AG09319 (cell line): ENCODE results near the gene UCHL1.

ENCODE experiments used
- DNase-seq: peaks from one replicate; pipeline ENCODE4 v3.0.0-alpha.2; 2010; ENCODE audit warnings: low read depth; ENCODE audit errors: extremely low read depth
- TF ChIP-seq, protein P1 (sequence below): IDR thresholded peaks from 2 replicates; pipeline ENCODE4 v1.5.1; 2011; ENCODE audit warnings: low read depth, mild to moderate bottlenecking, inconsistent platforms, low read length, moderate library complexity

UCHL1 gene

DNA sequence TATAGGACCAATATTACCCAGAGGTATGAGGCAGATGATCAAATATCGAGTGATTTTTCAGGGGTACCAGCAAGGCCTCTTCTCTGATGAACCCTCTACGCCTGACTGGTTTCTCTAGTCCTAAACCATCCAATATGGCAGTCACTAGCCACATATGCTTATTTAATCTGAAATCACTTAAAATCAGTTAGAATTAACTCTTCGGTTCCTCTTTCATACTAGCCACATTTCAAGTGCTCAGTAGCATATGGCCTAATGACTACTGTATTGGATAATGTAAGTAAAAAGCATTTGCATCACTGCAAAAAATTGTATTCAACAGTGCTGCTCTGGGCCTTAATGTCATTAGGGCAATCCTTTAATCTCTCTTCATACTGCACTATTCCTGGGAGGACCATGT lies 38.0 kb upstream of the UCHL1 start:
- no peak for DNase-seq
- TF ChIP-seq, protein P1, sequence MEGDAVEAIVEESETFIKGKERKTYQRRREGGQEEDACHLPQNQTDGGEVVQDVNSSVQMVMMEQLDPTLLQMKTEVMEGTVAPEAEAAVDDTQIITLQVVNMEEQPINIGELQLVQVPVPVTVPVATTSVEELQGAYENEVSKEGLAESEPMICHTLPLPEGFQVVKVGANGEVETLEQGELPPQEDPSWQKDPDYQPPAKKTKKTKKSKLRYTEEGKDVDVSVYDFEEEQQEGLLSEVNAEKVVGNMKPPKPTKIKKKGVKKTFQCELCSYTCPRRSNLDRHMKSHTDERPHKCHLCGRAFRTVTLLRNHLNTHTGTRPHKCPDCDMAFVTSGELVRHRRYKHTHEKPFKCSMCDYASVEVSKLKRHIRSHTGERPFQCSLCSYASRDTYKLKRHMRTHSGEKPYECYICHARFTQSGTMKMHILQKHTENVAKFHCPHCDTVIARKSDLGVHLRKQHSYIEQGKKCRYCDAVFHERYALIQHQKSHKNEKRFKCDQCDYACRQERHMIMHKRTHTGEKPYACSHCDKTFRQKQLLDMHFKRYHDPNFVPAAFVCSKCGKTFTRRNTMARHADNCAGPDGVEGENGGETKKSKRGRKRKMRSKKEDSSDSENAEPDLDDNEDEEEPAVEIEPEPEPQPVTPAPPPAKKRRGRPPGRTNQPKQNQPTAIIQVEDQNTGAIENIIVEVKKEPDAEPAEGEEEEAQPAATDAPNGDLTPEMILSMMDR: no peak

DNA sequence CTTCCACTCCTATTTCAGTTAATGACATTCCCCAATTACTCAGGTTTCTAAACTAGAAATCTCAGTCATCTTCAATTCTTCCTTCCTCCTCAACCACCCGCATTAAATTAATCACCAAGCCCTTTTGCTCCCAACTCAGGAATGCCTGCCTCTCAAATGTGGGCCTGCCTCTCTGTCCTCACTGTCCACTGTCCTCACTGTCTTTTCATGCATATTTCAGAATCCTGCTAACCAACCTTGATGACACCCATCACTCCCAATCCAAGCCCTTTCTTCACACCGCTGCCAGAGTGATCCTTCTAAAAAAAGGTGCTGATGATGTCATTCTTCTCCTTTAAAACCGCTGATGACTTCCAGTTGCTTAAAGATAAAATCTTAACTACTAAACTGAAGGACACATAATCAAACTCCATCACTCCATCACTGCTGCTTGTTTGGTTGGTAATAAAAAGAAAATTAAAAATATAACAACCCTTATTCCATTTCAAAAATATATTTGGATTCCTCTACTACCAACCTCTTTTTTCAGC lies 37.2 kb upstream of the UCHL1 start:
- no peak for DNase-seq
- TF ChIP-seq, protein P1: no peak

DNA sequence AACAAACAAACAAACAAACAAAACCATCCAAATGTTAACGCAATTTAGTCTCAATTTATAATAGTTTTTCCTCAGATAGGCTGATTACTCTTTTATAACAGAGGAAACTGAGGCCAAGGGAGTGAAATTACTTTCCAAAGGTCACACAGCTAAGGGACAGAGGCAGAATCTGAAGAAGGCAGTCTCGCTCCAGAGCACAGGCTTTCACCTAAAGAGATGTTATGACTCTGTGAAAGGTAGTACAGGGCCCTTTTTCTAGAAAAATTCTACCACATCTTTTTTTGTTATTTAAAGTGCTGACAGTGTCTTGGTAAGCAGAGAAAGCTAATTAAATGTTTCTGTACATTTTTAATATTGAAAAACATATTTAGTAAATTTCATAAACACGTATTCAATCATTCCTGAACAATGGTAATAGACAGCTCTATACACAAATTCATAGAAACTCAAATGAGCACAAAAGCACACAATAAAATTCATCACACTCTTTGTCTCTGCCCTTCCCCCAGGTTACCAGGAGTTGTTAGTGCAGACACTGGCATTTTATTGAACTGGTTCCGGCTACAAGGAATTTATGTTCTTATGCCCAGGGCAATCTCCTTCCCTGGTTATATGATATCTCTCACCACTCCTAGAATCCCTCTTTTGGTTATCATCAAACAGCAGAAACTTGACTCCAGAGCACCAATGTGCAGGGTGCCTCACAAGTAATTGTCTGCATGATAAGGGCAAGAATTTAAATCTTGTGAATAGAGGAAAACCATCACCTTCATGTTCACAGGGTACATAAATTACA lies 34.7 kb upstream of the UCHL1 start:
- TF ChIP-seq, protein P1: no peak

GRCh38 chr4:41227902-41228301 lies 28.8 kb upstream of the UCHL1 start:
- TF ChIP-seq, protein P1: no peak
- DNase-seq: no peak

More for the DNA sequence above, 34.7 kb upstream of the UCHL1 start:
- no peak for DNase-seq

DNA sequence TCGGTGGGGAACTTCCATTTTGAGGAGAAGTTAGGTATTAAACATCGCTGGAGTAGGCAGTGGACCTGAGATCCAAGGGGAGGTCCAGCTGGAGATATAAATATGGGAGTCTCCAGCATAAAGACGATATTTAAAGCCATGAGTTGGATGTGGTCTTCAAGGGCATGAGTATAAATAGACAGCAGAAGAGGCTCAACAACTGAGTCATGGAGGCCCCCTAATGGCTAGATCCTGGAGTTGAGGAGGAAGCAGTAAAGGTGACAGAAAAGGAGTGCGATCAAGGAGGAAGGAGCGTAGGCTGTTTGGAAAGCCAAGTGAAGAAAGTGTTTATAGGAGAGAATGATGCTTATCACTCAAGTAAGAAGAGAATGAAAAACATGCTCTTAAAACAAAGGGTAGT lies 24.3 kb upstream of the UCHL1 start:
- TF ChIP-seq, protein P1: no peak
- DNase-seq: no peak

DNA sequence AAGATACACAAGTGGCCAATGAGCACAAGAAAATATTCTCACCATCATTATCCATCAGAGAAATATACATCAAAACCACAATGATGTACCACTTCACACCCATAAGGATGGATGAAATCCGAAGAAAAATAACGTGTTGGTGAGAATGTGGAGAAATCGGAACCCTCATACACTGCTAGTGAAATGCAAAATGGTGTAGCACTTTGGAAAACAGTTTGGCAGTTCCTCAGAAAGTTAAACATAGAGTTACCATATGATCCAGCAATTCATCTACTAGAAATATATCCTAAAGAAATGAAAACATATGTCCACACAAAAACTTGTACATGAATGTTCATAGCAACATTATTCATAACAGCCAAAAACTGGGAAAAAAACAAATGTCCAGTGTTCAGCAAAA lies 23.9 kb upstream of the UCHL1 start:
- TF ChIP-seq, protein P1: no peak

GRCh38 chr4:41236032-41236431 lies 20.7 kb upstream of the UCHL1 start:
- no peak for DNase-seq
- TF ChIP-seq, protein P1: no peak

More for the DNA sequence above, 23.9 kb upstream of the UCHL1 start:
- no peak for DNase-seq
